Measurements from ENCODE around the gene INPP5F. TPM values are rescaled to one million over a fixed set of nuclear protein-coding genes. Genes with fewer than 3 reads are reported as not detected.
A peak's percentile ranks its signal among the peaks of the same experiment; 100 is the strongest.

The INPP5F gene
- total and polyA plus RNA-seq, 2 of the 13 experiments (the other 11 are each of a cell fraction or from before 2014, with no cell fraction given) = 12.5 to 15.7 TPM

- TF ChIP-seq ZBTB39 (CRISPR knock-in tag; IDR thresholded peaks at IDR 0.05) = no peak
- TF ChIP-seq ATF1 (CRISPR knock-in tag; IDR thresholded peaks at IDR 0.05) = 0 out of 2 replicates have a peak, but pooled peaks have one; percentile 53
- TF ChIP-seq SOX6 (IDR thresholded peaks at IDR 0.05) = no peak
- peak; percentile 39; the same call in 1 of the 2 replicates for TF ChIP-seq SOX6 (CRISPR knock-in tag; IDR thresholded peaks at IDR 0.05)
- TF ChIP-seq KAT7 (CRISPR knock-in tag; IDR thresholded peaks at IDR 0.05; ENCODE audit: borderline replicate concordance) = 0 out of 2 replicates have a peak, but pooled peaks have one; percentile 34
- 0 out of 2 replicates have a peak, but pooled peaks have one; percentile 32 for TF ChIP-seq ZNF547 (CRISPR knock-in tag; IDR thresholded peaks at IDR 0.05)
- peak; percentile 23; the same call in 1 of the 2 replicates for TF ChIP-seq GATAD1 (CRISPR knock-in tag; IDR thresholded peaks at IDR 0.05)
Measured at GRCh38 chr10:119686465-119687191, 39.2 kb upstream of the INPP5F start (continued).

- BruUV-seq (replicated peaks) = TSS peak; percentile 72
- no peaks in the 10 kb centered on the region; a peak in 1 of 5 replicates for H3K27me3 ChIP-seq (ENCODE audit: control insufficient read depth in 1 of 2, insufficient read depth in 2 of 2, low read length in 2 of 2)
- POLR2A ChIA-PET = interaction anchor here (0.8 to 2.3 kb wide), 10 partner anchors 29 to 205 kb away, joined by 3 to 19 read pairs (median 4); partner anchors contain the start of genes BAG3, INPP5F, MCMBP and SEC23IP
- H3K4me1 ChIP-seq (ENCODE audit: insufficient read depth, low read length) = peaks cover 20% of the 10 kb centered on the region
- in situ Hi-C loops (cut with HindIII; ENCODE audit: extremely low pct_ligation_motif_present, low pct_unique_long_range_greater_than_20kb) = loop anchor here (5.0 to 25.0 kb wide), 2 partner anchors 170 to 650 kb away; no protein-coding TSS in a partner anchor
- H4K20me1 ChIP-seq (ENCODE audit: insufficient read depth, low read length) = no peaks in the 10 kb centered on the region
- H2AFZ ChIP-seq (ENCODE audit: low read length) = peak overlapping the region; percentile 89
- whole genome bisulfite sequencing (ENCODE audit: low lambda C conversion rate) = 3% methylated on average over 10 of the region's 10 CpGs
- no peaks in the 10 kb centered on the region for H3K79me2 ChIP-seq (ENCODE audit: insufficient read depth, low read length)
- H3K36me3 ChIP-seq (replicated peaks in 1 of 2; ENCODE audit: control insufficient read depth in 1 of 2, insufficient read depth in 2 of 2, low read length in 2 of 2) = no peaks in the 10 kb centered on the region
- H3K4me2 ChIP-seq (ENCODE audit: low read depth, low read length) = peak overlapping the region; percentile 82
- H3K9ac ChIP-seq (ENCODE audit: insufficient read depth, low read depth, low read length) = peak overlapping the region; percentile 49
- DNase-seq (ENCODE audit: low spot score) = peak; percentile 65
- H3K4me3 ChIP-seq (replicated peaks in 1 of 3; ENCODE audit: insufficient read depth in 1 of 3, low read depth in 2 of 3, low read length in 3 of 3) = peak overlapping the region; percentile 63 to 72 (median 66)
- H3K27ac ChIP-seq (ENCODE audit: extremely low read length, insufficient read depth, low read length) = peak overlapping the region; percentile 29
- intact Hi-C loops (cut with micrococcal nuclease; ENCODE audit: unreplicated experiment) = loop anchor here (2.0 kb wide), 1 partner anchor 37 kb away; no protein-coding TSS in a partner anchor
- CTCF ChIA-PET (ENCODE audit: low intra/inter-chr PET ratio, low total read pairs) = interaction anchor here (0.6 to 2.9 kb wide), 4 partner anchors 48 to 649 kb away, joined by 3 to 18 read pairs (median 8); no protein-coding TSS in a partner anchor
- FAIRE-seq = peak; percentile 59
- peak; percentile 66 for ATAC-seq
- no peaks in the 10 kb centered on the region for H3K9me3 ChIP-seq (ENCODE audit: low read length)
- TF ChIP-seq JUNB (CRISPR knock-in tag; IDR thresholded peaks at IDR 0.05; ENCODE audit: borderline replicate concordance) = no peak
- TF ChIP-seq JUN (CRISPR knock-in tag; IDR thresholded peaks at IDR 0.05) = no peak
- no peak for TF ChIP-seq NFIC (IDR thresholded peaks at IDR 0.05; ENCODE audit: low read length)
- no peak for TF ChIP-seq ARNTL (CRISPR knock-in tag; IDR thresholded peaks at IDR 0.05)
- no peak for TF ChIP-seq MAFG (CRISPR knock-in tag; IDR thresholded peaks at IDR 0.05)
- no peak for TF ChIP-seq CEBPB (IDR thresholded peaks at IDR 0.05; ENCODE audit: borderline replicate concordance, low read depth, low read length)
- TF ChIP-seq ZNF143 (CRISPR knock-in tag; IDR thresholded peaks at IDR 0.05) = no peak
- TF ChIP-seq FOSL2 (CRISPR knock-in tag; IDR thresholded peaks at IDR 0.05) = no peak
- TF ChIP-seq ZNF549 (CRISPR knock-in tag; IDR thresholded peaks at IDR 0.05) = no peak
- TF ChIP-seq HDAC1 (CRISPR knock-in tag; IDR thresholded peaks at IDR 0.05) = peak; percentile 19; the same call in 1 of the 2 replicates
- TF ChIP-seq SRSF4 (IDR thresholded peaks at IDR 0.05; ENCODE audit: low read depth, low read length, poor library complexity, severe bottlenecking) = no peak
Measured at GRCh38 chr10:119687192-119688032, 38.4 kb upstream of the INPP5F start.
